Activated T-cell treated with anti-CD3 and anti-CD28 coated beads for 1 hour (primary cell): ENCODE data around the gene CDC6.

ENCODE experiments used
- DNase-seq: peaks from one replicate; pipeline ENCODE4 v3.0.0-alpha.2; 2020; ENCODE audit warnings: low read depth

The CDC6 gene

GRCh38 chr17:40311575-40311974 lies 23.9 kb downstream of the CDC6 start:
- DNase-seq = no peak

DNA sequence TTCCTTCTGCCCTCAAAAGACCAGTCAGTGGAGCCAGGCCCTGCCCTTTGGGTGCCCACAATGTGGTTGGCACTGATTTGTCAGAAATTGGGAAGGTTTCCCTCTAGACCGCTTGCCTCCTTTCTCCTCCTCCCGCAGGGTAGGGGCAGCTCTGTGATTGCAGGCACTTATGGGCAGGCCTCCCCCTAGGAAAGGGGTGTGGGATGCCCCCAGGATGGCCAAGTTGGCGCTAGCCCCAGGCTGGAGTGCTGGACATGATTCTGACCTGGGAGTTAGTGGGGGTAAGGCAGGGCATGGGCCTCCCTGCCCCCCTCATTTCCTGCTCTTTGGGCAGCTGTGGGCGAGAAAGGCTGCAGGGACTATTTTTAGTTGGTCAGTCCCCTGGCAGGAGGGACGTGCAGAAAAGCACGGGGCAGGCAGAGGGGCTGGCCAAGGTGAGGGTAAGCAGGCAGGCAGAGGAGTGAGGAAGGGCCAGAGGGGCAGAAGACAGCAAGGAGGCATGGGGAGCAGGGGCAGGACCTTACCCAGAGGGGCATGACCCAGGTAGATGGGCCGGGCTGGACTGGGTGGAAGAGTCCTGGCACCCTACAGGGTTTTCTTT lies 24.6 kb downstream of the CDC6 start:
- no peak for DNase-seq

DNA sequence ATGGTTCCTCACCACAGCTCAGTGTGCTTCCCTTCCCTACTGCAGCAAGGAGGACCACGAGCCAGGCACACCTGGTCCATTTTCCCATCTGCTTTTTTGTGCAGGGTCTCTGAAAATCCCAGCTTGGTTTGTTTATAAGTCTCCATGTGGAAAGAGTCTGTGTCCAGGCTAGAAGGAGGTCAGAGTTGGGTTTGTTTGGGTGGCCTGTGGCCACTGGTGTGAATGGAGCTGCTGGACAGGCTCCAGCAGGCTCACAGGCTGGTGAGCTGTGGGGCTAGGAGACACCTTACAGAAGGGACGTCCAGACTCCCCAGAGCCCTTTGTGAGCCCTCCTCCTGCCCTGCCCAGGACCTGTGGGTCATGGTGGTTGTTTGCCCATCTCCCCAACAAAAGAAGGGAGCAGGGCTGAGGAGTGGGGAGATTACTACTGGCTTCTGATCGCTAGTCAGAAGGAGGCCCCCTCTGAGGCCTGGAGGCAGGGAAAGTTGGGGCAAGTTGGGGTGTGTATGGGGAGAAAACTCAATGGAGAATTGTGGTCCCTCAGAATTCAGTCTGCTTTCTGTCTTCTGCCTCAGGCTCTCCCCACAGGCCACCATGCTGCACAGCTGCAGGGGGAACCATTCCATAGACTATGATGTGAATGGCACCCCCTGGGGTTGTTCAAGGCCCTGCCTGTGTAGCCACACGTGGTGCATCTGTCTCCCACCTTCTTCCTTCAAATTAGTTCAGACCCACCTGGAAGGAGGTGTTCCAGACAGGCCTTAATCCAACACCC lies 25.4 kb downstream of the CDC6 start:
- DNase-seq = no peak

DNA sequence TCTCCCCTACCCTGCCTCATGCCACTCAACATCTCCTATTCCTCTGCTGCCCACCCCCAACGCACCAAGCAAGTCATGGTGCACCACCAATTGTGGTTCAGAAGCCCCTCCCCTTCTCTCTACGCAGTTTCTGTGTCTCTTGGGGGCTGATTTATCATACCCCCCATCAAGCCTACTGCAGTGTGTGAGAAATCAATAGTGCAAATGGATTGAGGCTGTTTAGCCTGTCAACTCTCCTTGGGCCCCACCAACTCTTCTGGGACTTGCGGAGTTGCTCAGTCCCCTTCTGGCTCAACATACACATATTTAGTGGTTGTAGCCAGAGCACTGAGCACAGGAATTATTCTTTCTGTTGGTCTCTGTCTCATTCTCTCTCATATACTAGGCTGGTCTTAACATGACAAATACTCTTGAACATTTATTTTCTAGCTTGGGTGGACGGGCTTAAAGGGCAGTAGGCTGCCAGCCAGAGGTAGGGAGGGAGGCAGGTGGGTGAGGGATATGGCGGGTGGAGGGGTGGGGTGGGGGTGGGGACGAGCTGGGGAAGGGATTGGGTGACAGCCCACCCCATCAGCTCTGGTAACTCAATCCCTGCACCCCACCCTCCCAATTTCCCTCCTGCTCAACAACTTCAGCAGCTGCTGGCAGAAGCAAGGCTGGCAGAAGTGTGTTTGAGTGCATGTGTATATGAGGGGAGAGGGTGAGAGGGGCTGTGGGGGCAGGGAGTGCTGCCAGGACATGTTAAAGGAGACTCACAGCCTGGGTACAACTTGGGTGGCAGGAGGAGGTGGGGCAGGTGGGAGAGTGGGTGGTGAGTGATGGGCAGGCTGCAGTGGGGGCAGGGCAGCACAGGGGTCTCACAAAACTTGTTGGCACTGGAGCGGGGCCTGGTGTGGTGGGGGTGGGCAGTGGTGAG lies 26.2 kb downstream of the CDC6 start:
- DNase-seq = no peak

- peak; percentile 86 for DNase-seq
Measured at GRCh38 chr17:40314584-40314956, 26.9 kb downstream of the CDC6 start.

DNA sequence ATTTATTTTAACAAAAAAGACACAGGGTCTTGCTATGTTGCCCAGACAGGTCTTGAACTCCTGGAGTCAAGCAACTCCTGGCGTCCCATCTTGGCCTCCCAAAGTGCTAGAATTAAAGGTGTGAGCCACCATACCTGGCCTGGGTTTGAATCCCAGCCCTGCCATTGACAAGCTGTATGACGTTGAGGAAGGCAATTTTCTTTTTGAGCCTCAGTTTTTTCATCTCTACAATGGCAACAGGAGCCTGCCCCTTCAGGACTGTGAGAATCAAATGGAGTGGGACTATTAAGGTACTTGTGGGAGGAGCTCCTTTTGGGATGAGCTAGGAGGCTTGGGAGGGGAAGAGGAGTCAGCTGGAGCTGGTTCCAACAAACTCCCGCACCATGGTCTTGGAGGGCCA lies 27.5 kb downstream of the CDC6 start:
- DNase-seq = no peak

DNA sequence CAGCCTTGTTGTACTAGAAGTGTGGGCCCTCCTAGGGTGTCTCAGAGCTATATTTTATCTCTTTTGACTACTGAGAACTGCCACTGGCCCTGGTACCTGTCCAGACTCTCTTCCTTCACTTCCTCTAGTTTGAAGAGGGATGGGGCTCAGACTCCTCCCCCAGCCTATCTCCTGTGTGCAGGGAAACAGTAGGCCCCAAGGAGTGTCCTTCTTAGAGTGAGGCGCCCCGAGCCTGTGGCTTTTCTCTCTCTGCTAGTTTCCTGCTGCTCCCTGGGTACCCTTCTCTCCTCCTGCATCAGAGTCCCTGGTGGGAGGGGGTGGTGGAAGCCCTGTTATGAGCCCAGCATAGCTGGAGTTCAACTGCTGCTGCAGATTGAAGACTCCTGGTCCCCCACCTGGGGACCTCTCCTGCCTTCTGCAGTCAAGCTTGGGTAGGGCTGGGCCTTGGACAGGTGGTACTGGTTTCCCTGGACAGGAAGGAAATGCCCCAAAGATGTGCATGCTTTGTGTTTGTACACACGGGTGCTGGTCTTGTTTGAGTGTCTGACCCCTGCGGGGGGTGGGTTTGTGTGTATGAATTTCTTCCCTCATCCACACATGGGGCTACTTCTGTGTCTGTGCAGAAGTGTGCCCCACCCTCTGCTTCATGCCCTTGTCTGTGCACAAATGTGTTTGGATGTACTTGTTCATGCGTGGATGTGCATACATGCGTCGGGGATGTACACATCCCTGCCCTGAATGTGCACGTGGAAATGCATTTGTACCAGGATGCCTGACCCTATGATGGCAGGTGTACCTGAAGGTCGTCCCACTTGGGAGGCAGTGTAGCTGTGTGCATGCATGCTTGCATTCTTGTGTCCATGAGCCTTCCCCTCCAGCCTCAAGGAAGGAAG lies 28.2 kb downstream of the CDC6 start:
- no peak for DNase-seq

GRCh38 chr17:40316571-40317344 lies 29.1 kb downstream of the CDC6 start:
- no peak for DNase-seq

DNA sequence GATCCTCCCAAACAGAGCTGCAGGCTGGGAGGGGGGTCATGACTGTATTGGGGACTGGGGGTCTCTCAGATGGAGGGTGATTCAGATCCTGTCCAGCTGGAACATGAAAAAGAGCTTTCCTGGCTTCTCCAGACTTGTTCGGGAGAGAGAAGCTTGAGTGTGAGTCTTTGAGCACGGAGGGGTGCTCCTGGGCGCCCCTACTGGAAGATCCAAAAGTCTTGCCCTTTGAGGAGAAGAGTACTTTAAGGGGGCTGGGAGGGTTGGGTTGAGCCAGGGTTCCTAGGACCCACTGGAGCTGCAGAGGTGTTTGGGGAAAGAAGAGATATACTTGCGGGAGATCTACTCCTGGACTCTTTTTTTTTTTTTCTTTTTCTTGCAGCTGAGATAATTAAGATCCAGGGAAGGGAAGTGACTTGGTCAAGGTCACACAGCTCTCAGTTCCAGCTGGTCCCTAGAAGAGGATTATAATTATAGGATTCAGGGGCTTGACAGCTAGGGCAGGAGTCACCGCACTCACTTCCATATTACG lies 29.7 kb downstream of the CDC6 start:
- DNase-seq = peak; percentile 45

GRCh38 chr17:40317880-40318829 lies 30.5 kb downstream of the CDC6 start:
- peak; percentile 90 for DNase-seq

DNA sequence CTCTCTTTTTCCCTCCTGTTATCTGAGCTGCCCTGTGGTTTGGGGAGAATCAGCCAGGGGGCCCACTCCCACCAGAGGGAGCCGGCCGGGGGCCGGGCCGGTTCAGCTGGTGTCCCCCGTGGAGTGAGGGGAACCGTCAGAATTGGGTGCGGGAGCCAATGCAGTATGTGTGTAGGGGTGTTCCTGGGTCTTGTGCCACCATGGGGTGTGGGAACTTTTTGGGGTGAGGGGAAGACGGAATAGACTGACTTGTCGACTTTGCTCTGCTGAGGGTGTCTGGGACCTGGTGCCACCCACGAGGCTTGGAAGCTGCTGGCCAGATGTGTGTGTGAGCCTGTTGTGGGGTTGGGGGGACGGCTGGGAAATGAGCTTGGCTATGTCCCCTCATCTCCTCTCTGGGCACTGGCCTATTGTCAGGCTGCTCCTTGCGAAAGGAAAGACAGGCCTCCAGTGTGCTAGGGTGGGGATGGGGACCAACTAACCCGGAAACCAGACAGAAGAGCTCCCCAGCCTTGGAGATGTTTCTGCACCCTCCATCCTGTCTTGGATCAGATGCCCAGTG lies 31.2 kb downstream of the CDC6 start:
- DNase-seq = no peak

- DNase-seq = peak; percentile 78
Measured at GRCh38 chr17:40319651-40320540, 32.2 kb downstream of the CDC6 start.

GRCh38 chr17:40320756-40321523 lies 33.3 kb downstream of the CDC6 start:
- DNase-seq = peak; percentile 56

DNA sequence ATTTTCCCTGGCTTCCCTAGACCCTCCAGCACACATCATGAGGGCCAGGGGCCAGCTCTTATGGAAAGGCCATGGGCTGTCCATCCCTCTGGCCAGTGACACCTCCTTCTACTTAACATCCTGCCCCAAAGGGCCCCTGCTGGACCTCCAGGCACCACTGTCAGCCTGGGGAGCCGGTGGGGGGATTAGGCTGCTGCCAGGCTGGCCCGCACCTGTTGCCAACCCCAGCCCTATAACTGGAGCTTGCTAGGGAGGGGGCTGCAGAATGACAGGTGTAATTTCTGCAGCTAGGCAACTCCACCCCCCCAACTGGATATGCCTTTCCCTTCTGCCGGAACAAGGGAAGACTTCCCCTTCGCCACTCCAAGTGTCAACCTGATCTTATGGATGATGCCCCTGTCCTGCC lies 33.8 kb downstream of the CDC6 start:
- no peak for DNase-seq

GRCh38 chr17:40321961-40322357 lies 34.3 kb downstream of the CDC6 start:
- DNase-seq = no peak

DNA sequence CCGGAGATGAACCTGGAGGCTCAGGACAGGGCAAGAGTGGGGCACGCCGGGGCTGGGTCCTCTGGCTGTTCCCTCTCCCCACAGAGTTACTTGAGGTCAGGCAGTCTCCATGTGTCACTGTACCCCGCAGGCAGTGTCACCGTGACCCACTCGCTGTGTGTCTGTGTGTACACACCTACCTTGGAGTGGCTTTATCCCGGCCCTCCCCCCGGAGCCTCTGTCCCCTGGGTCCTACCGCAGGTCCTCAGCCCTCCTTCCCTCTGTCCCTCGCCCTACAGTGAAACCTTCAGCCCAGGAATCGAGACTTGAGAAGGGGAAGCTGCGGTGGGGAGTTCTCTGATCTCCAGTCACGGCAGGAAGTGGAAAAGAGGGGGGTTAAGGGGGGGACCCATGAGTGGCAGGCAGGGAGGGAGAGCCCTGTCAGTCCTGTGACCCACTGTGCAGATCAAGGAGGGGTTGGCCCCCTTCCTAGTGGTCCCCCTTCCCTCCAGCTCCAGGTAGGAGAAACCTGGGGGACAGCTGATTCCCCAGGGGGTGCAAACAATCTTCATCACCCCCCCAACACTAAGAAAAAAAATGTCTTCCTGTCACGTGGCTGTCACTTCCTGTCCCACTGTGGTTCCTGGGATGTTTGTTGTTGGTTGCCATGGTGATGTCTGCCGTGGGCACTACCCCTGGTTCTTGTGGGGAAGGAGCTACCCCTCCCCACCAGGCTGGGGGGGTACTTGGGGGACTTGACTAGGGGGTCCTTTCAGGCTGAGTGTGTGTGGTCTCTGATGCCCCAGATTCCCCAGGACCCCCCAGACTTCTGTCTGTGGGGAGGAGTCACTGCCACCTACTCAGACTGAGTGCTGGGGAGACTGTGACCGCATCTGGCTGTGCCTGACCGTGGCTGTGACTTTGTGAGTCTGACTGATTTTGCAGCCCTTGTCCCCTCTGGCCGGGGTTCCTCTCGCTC lies 35.0 kb downstream of the CDC6 start:
- DNase-seq = peak; percentile 79
